OCI-LY3 (cell line): ENCODE data around the gene DIPK1B.
A peak's percentile ranks its signal among the peaks of the same experiment; 100 is the strongest.

Source experiments
- H2AFZ ChIP-seq: fragments of 200-600, 300-600 bp; shearing (Covaris generic); 2 replicates; pipeline ENCODE4 v1.6.0; 2014; ENCODE audit warnings: antibody characterized with exemption, low read depth, low read length
- H3K27ac ChIP-seq: fragments of 200-600, 300-600 bp; sonication (generic); 2 replicates; pipeline ENCODE4 v1.5.1; 2014; ENCODE audit warnings: mild to moderate bottlenecking, low read length, moderate library complexity, mixed read lengths
- H3K27me3 ChIP-seq: fragments of 200-600, 300-600 bp; sonication (generic); 2 replicates; pipeline ENCODE4 v1.6.1; 2014; ENCODE audit warnings: low read depth, low read length, mixed read lengths
- H3K36me3 ChIP-seq: fragments of 200-600, 300-600 bp; sonication (generic); replicated peaks from 2 replicates; pipeline ENCODE3; 2014; ENCODE audit warnings: low read depth, low read length, mixed read lengths
- H3K4me1 ChIP-seq: fragments of 300-600, 200-600 bp; sonication (generic); 2 replicates; pipeline ENCODE4 v1.6.1; 2014; ENCODE audit warnings: low read length, mixed read lengths
- H3K4me2 ChIP-seq: fragments of 200-600, 300-600 bp; sonication (generic); 2 replicates; pipeline ENCODE4 v1.6.1; 2014; ENCODE audit warnings: low read length, mixed read lengths
- H3K4me3 ChIP-seq: fragments of 300-600, 200-600 bp; sonication (generic); 2 replicates; pipeline ENCODE4 v1.5.1; 2014; ENCODE audit warnings: antibody characterized with exemption, mild to moderate bottlenecking, low read length, moderate library complexity
- H3K79me2 ChIP-seq: fragments of 300-600, 200-600 bp; shearing (Covaris generic); 2 replicates; pipeline ENCODE4 v1.6.1; 2014; ENCODE audit warnings: mild to moderate bottlenecking, low read length, mixed read lengths
- H3K9ac ChIP-seq: fragments of 300-600, 200-600 bp; shearing (Covaris generic); 2 replicates; pipeline ENCODE4 v1.6.0; 2014; ENCODE audit warnings: mild to moderate bottlenecking, low read length, moderate library complexity
- H3K9me3 ChIP-seq: fragments of 200-600, 300-600 bp; shearing (Covaris generic); 2 replicates; pipeline ENCODE4 v1.6.1; 2014; ENCODE audit warnings: low read length, mixed read lengths; ENCODE audit not compliant: insufficient read depth
- H4K20me1 ChIP-seq: fragments of 200-600, 300-600 bp; sonication (generic); 2 replicates; pipeline ENCODE4 v1.6.1; 2016; ENCODE audit warnings: low read length, mixed read lengths; ENCODE audit not compliant: insufficient read depth
- CTCF ChIP-seq: fragments of 200-600, 300-600 bp; sonication (generic); IDR thresholded peaks from 2 replicates; pipeline ENCODE4 v1.5.1; 2014; ENCODE audit warnings: antibody characterized with exemption, low read length, low read depth
- EZH2phosphoT487 ChIP-seq: fragments of 200-600 bp; shearing (Covaris generic); IDR thresholded peaks from 2 replicates; pipeline ENCODE4 v1.6.1; 2018; ENCODE audit warnings: antibody characterized with exemption, mixed run types, low read depth

DIPK1B gene

GRCh38 chr9:136742591-136743391, 30.4 kb downstream of the DIPK1B start, which contains the start of gene LCN10:
TSS of gene LCN10 (minus strand) at chr9:136742940. CDS start at chr9:136742903, 37 bp downstream.
- Histone ChIP-seq H3K79me2 (no peaks in the 10 kb centered on the region), H3K4me3 (no peak within 1 kb of the TSS), H3K4me2 (no peak within 1 kb of the TSS), H3K27ac (no peak within 1 kb of the TSS), H3K27me3 (peaks cover 19% of the 10 kb centered on the region), H3K36me3 (no peaks in the 10 kb centered on the region), H3K9ac (no peak within 1 kb of the TSS), H3K4me1 (no peaks in the 10 kb centered on the region), H2AFZ (no peak within 1 kb of the TSS), H3K9me3 (no peaks in the 10 kb centered on the region), H4K20me1 (no peaks in the 10 kb centered on the region)
- TF ChIP-seq EZH2phosphoT487: no peak
- TF ChIP-seq CTCF: peak; percentile 21; the same call in 1 of the 2 replicates

GRCh38 chr9:136743639-136744211, 31.4 kb downstream of the DIPK1B start:
- H3K4me2 ChIP-seq: no peak overlapping the region
- H3K4me3 ChIP-seq: no peak overlapping the region
- H3K36me3 ChIP-seq: no peaks in the 10 kb centered on the region
- no peak overlapping the region for H3K27ac ChIP-seq
- H2AFZ ChIP-seq: no peak overlapping the region
- H3K9me3 ChIP-seq: no peaks in the 10 kb centered on the region
- no peaks in the 10 kb centered on the region for H3K79me2 ChIP-seq
- H3K4me1 ChIP-seq: no peaks in the 10 kb centered on the region
- H3K27me3 ChIP-seq: peaks cover 25% of the 10 kb centered on the region
- TF ChIP-seq CTCF (no peak), EZH2phosphoT487 (no peak)
- no peaks in the 10 kb centered on the region for H4K20me1 ChIP-seq
- H3K9ac ChIP-seq: no peak overlapping the region

DNA sequence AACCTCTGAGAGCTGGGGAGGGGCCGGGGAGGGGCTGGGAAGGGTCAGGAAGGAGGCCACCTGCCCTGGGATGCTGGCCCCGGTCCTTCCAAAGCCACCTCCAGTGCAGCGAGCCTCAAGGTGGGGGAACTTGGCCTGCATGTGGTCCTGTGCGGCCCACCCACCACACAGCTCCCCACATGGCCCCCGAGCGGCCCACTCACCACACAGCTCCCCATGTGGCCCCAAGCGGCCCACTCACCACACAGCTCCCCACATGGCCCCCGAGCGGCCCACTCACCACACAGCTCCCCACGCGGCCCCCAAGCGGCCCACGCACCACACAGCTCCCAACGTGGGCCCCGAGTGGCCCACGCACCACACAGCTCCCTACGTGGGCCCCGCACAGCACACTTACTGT, 32.4 kb downstream of the DIPK1B start:
- no peaks in the 10 kb centered on the region for H3K79me2 ChIP-seq
- H3K9ac ChIP-seq: no peak overlapping the region
- no peaks in the 10 kb centered on the region for H3K4me1 ChIP-seq
- no peaks in the 10 kb centered on the region for H4K20me1 ChIP-seq
- peaks cover 28% of the 10 kb centered on the region for H3K27me3 ChIP-seq
- no peak overlapping the region for H3K27ac ChIP-seq
- no peaks in the 10 kb centered on the region for H3K9me3 ChIP-seq
- no peaks in the 10 kb centered on the region for H3K36me3 ChIP-seq
- no peak overlapping the region for H3K4me3 ChIP-seq
- TF ChIP-seq CTCF: no peak
- TF ChIP-seq EZH2phosphoT487: no peak
- H3K4me2 ChIP-seq: no peak overlapping the region
- no peak overlapping the region for H2AFZ ChIP-seq

- H3K4me1 ChIP-seq: no peaks in the 10 kb centered on the region
- no peaks in the 10 kb centered on the region for H4K20me1 ChIP-seq
- no peak overlapping the region for H3K4me3 ChIP-seq
- no peak overlapping the region for H2AFZ ChIP-seq
- no peaks in the 10 kb centered on the region for H3K79me2 ChIP-seq
- no peaks in the 10 kb centered on the region for H3K9me3 ChIP-seq
- no peak overlapping the region for H3K27ac ChIP-seq
- TF ChIP-seq CTCF (no peak), EZH2phosphoT487 (no peak)
- H3K9ac ChIP-seq: no peak overlapping the region
- peaks cover 28% of the 10 kb centered on the region for H3K27me3 ChIP-seq
- no peaks in the 10 kb centered on the region for H3K36me3 ChIP-seq
- H3K4me2 ChIP-seq: no peak overlapping the region
These were observed 33.2 kb downstream of the DIPK1B start for GRCh38 chr9:136745389-136746154.
